Brain microvascular endothelial cell (primary cell): ENCODE measurements around the gene UBR3.

Experiments used
- DNase-seq: peaks from one replicate; pipeline ENCODE4 v3.0.0-alpha.2; 2020
- H3K27ac ChIP-seq: fragments of 250-450 bp; sonication (Bioruptor Pico); 2 replicates; pipeline ENCODE4 v1.5.1; 2020; ENCODE audit warnings: mild to moderate bottlenecking, moderate library complexity
- H3K27me3 ChIP-seq: fragments of 250-450 bp; sonication (Bioruptor Pico); replicated peaks from 2 replicates; pipeline ENCODE4 v1.5.1; 2020; ENCODE audit warnings: mild to moderate bottlenecking
- H3K36me3 ChIP-seq: fragments of 250-450 bp; sonication (Bioruptor Pico); replicated peaks from 2 replicates; pipeline ENCODE4 v1.5.1; 2020; ENCODE audit warnings: mild to moderate bottlenecking
- H3K4me3 ChIP-seq: 2 replicates; pipeline ENCODE4 v1.5.1; 2011; ENCODE audit warnings: low read depth, mild to moderate bottlenecking, control low read depth, low read length, moderate library complexity
- CTCF ChIP-seq: IDR thresholded peaks from 2 replicates; pipeline ENCODE4 v1.5.1; 2011; ENCODE audit warnings: low read depth, mild to moderate bottlenecking, moderate library complexity, low read length, control low read depth, inconsistent platforms; ENCODE audit errors: missing control alignments
- in situ Hi-C: cut with HindIII; loops from 2 replicates; pipeline ENCODE4 v1.10.0; 2017; ENCODE audit warnings: low sequenced_read_pairs, low pct_ligation_motif_present

UBR3 gene

GRCh38 chr2:170012773-170013172 lies 185.5 kb downstream of the UBR3 start:
- H3K36me3 ChIP-seq = no peaks in the 10 kb centered on the region
- no peaks in the 10 kb centered on the region for H3K27me3 ChIP-seq
- no peak for DNase-seq
- no peak for TF ChIP-seq CTCF
- in situ Hi-C loops = no loop called here
- H3K27ac ChIP-seq = no peak overlapping the region
- no peak overlapping the region for H3K4me3 ChIP-seq

- no peaks in the 10 kb centered on the region for H3K36me3 ChIP-seq
- H3K27me3 ChIP-seq = no peaks in the 10 kb centered on the region
- DNase-seq = peak; percentile 14
- TF ChIP-seq CTCF = no peak
- H3K4me3 ChIP-seq = no peak overlapping the region
- no peak overlapping the region for H3K27ac ChIP-seq
- in situ Hi-C loops = no loop called here
Measured at GRCh38 chr2:170013802-170014551, 186.7 kb downstream of the UBR3 start.

- no peak for TF ChIP-seq CTCF
- H3K27ac ChIP-seq = no peak overlapping the region
- in situ Hi-C loops = no loop called here
- no peaks in the 10 kb centered on the region for H3K36me3 ChIP-seq
- no peak overlapping the region for H3K4me3 ChIP-seq
- DNase-seq = no peak
- no peaks in the 10 kb centered on the region for H3K27me3 ChIP-seq
Measured at GRCh38 chr2:170014769-170015168, 187.5 kb downstream of the UBR3 start.

GRCh38 chr2:170017860-170018532 lies 190.7 kb downstream of the UBR3 start:
- Histone ChIP-seq H3K4me3 (no peak overlapping the region), H3K27me3 (no peaks in the 10 kb centered on the region), H3K27ac (no peak overlapping the region), H3K36me3 (no peaks in the 10 kb centered on the region)
- DNase-seq = no peak
- in situ Hi-C loops = no loop called here
- TF ChIP-seq CTCF = no peak

GRCh38 chr2:170019060-170019805 lies 192.0 kb downstream of the UBR3 start:
- Histone ChIP-seq H3K4me3 (no peak overlapping the region), H3K36me3 (no peaks in the 10 kb centered on the region), H3K27ac (no peak overlapping the region), H3K27me3 (no peaks in the 10 kb centered on the region)
- in situ Hi-C loops = no loop called here
- TF ChIP-seq CTCF = no peak
- DNase-seq = no peak
